ENCODE data around the gene SEC24D. TPM values are rescaled to one million over a fixed set of nuclear protein-coding genes. Genes with fewer than 3 reads are reported as not detected.

Gene SEC24D
- total RNA-seq, 1 experiment from 2014 or later, result 63.1 TPM

DNA sequence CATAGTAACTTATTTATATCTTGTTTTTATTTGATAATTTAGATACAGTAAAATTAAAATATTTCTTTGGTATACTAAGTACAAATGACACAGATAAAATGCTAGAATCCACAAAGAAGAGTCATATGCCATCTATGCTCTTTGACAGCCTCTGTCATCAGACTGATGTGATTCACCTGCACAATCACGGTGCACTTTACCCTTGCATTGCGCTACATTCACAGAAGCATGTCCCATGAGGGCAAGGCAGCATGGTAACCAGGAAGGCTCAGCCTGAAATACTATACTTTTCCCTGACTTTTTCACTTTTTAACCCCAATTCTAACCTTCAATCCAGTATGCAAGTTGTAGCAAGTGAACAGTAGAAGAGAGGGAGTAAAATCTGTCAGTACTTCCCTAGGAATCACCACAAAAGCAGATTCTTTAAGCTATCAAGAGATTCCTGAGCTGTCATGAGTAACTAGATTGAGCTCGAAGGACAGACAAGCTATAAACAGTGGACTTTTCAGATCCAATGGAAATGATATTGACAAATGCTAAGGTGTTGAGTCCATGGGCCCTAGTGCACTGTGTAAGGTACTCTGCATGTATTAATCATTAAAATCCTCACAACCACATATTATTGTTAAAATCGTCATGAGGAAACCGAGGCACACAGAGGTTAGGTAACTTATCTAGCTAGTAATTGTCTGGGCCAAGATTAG is 14.2 kb downstream of the SEC24D start (continued):
- TF ChIP-seq HMGXB4 (CRISPR knock-in tag; IDR thresholded peaks at IDR 0.05) (no peak), CBFB (CRISPR knock-in tag; IDR thresholded peaks at IDR 0.05; ENCODE audit: low read depth) (no peak), NR3C1 (CRISPR knock-in tag; conservative IDR thresholded peaks at IDR 0.05; ENCODE audit: low read depth) (no peak)

GRCh38 chr4:118817178-118817930 is 18.6 kb downstream of the SEC24D start:
- H3K9me3 Mint-ChIP-seq, result no peaks in the 10 kb centered on the region
- no peaks in the 10 kb centered on the region for H3K27me3 Mint-ChIP-seq (ENCODE audit: low read depth)
- ATAC-seq, result no peak
- CTCF ChIA-PET, result interaction anchor here (1.0 kb wide), 1 partner anchor 19 kb away, joined by 3 read pairs; no protein-coding TSS in a partner anchor
- DNase-seq (ENCODE audit: low spot score), result no peak
- H3K4me3 Mint-ChIP-seq, result no peak overlapping the region
- H3K27ac Mint-ChIP-seq, result no peak overlapping the region
- POLR2A ChIA-PET, result interaction anchor here (0.7 kb wide), 1 partner anchor 18 kb away, joined by 3 read pairs; no protein-coding TSS in a partner anchor
- no peaks in the 10 kb centered on the region for H3K4me1 Mint-ChIP-seq
- TF ChIP-seq OVOL2 (CRISPR knock-in tag; IDR thresholded peaks at IDR 0.05; ENCODE audit: borderline replicate concordance) (no peak), ESRRA (CRISPR knock-in tag; IDR thresholded peaks at IDR 0.05; ENCODE audit: borderline replicate concordance) (no peak), CREB1 (CRISPR knock-in tag; IDR thresholded peaks at IDR 0.05) (no peak), E2F5 (CRISPR knock-in tag; IDR thresholded peaks at IDR 0.05) (no peak), ZNF121 (CRISPR knock-in tag; IDR thresholded peaks at IDR 0.05) (peak; percentile 45; the same call in 1 of the 2 replicates)
- TF ChIP-seq, protein P1, sequence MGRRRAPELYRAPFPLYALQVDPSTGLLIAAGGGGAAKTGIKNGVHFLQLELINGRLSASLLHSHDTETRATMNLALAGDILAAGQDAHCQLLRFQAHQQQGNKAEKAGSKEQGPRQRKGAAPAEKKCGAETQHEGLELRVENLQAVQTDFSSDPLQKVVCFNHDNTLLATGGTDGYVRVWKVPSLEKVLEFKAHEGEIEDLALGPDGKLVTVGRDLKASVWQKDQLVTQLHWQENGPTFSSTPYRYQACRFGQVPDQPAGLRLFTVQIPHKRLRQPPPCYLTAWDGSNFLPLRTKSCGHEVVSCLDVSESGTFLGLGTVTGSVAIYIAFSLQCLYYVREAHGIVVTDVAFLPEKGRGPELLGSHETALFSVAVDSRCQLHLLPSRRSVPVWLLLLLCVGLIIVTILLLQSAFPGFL (CRISPR knock-in tag; IDR thresholded peaks at IDR 0.05; ENCODE audit: borderline replicate concordance), result no peak
- H3K36me3 Mint-ChIP-seq, result peaks cover 45% of the 10 kb centered on the region

DNA sequence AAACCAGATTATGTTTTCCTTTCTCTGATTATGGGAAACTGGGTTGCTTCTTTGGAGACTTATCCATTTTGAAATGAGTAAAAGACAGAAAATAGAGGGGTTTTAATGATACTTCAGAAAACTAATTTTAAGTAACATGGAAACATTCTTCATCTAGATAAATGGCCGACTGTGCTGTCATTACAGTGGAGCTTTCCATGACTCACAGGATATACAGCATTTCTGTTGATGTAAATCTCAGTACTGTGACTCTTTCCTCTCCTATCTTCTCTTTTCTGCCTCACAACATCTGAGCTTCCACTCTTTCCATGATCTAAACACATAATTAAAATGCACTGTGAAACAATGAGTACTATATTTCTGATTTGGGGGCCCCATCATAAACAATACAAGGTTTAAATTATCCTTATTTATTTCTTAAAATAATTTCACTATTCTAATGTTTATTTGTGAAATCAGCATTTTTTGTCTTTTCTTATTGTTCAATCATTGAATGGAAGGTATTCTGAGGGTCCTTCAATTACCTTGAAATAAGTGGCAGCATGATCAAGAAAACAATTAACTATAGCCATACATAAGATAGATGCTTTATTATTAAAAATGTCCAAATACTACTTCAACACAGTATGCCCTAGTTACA is 19.3 kb downstream of the SEC24D start:
- Mint-ChIP-seq H3K4me1 (no peaks in the 10 kb centered on the region), H3K27ac (no peak overlapping the region), H3K4me3 (no peak overlapping the region), H3K27me3 (ENCODE audit: low read depth) (no peaks in the 10 kb centered on the region), H3K36me3 (peaks cover 49% of the 10 kb centered on the region), H3K9me3 (no peaks in the 10 kb centered on the region)
- ATAC-seq (no peak), DNase-seq (ENCODE audit: low spot score) (no peak)
- POLR2A ChIA-PET, result no interaction called here
- TF ChIP-seq, protein P2, sequence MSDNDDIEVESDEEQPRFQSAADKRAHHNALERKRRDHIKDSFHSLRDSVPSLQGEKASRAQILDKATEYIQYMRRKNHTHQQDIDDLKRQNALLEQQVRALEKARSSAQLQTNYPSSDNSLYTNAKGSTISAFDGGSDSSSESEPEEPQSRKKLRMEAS (CRISPR knock-in tag; IDR thresholded peaks at IDR 0.05), result no peak
- TF ChIP-seq, protein P3, sequence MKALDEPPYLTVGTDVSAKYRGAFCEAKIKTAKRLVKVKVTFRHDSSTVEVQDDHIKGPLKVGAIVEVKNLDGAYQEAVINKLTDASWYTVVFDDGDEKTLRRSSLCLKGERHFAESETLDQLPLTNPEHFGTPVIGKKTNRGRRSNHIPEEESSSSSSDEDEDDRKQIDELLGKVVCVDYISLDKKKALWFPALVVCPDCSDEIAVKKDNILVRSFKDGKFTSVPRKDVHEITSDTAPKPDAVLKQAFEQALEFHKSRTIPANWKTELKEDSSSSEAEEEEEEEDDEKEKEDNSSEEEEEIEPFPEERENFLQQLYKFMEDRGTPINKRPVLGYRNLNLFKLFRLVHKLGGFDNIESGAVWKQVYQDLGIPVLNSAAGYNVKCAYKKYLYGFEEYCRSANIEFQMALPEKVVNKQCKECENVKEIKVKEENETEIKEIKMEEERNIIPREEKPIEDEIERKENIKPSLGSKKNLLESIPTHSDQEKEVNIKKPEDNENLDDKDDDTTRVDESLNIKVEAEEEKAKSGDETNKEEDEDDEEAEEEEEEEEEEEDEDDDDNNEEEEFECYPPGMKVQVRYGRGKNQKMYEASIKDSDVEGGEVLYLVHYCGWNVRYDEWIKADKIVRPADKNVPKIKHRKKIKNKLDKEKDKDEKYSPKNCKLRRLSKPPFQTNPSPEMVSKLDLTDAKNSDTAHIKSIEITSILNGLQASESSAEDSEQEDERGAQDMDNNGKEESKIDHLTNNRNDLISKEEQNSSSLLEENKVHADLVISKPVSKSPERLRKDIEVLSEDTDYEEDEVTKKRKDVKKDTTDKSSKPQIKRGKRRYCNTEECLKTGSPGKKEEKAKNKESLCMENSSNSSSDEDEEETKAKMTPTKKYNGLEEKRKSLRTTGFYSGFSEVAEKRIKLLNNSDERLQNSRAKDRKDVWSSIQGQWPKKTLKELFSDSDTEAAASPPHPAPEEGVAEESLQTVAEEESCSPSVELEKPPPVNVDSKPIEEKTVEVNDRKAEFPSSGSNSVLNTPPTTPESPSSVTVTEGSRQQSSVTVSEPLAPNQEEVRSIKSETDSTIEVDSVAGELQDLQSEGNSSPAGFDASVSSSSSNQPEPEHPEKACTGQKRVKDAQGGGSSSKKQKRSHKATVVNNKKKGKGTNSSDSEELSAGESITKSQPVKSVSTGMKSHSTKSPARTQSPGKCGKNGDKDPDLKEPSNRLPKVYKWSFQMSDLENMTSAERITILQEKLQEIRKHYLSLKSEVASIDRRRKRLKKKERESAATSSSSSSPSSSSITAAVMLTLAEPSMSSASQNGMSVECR (CRISPR knock-in tag; IDR thresholded peaks at IDR 0.05; ENCODE audit: borderline replicate concordance), result no peak
- TF ChIP-seq NFYB (CRISPR knock-in tag; conservative IDR thresholded peaks at IDR 0.05; ENCODE audit: low read depth), result no peak
- TF ChIP-seq GABPB1 (CRISPR knock-in tag; IDR thresholded peaks at IDR 0.05), result no peak
- no peak for TF ChIP-seq FOXK1 (CRISPR knock-in tag; IDR thresholded peaks at IDR 0.05)
- CTCF ChIA-PET, result interaction anchor here (1.0 kb wide), 1 partner anchor 18 kb away, joined by 3 read pairs; no protein-coding TSS in a partner anchor
